HEK293 (cell line): ENCODE results near the gene DTWD2.
A peak's percentile ranks its signal among the peaks of the same experiment; 100 is the strongest.

Source experiments
- CTCF ChIP-seq: fragments of 450-650 bp; formaldehyde crosslinking; IDR thresholded peaks from 2 replicates; pipeline ENCODE4 v1.5.1; 2016; ENCODE audit warnings: missing biosample characterization, missing genetic modification characterization
- REST ChIP-seq: fragments of 450-650 bp; formaldehyde crosslinking; IDR thresholded peaks from 2 replicates; pipeline ENCODE4 v1.5.1; 2016; ENCODE audit warnings: missing biosample characterization, missing genetic modification characterization
- ZNF23 ChIP-seq: fragments of 450-650 bp; formaldehyde crosslinking; IDR thresholded peaks from 2 replicates; pipeline ENCODE4 v1.5.1; 2016; ENCODE audit warnings: missing biosample characterization, missing genetic modification characterization, borderline replicate concordance
- ZNF341 ChIP-seq: fragments of 450-650 bp; formaldehyde crosslinking; IDR thresholded peaks from 2 replicates; pipeline ENCODE4; 2016; ENCODE audit warnings: low read depth, missing biosample characterization, missing genetic modification characterization
- ZNF354C ChIP-seq: fragments of 450-650 bp; formaldehyde crosslinking; IDR thresholded peaks from 2 replicates; pipeline ENCODE4 v1.5.1; 2016; ENCODE audit warnings: missing biosample characterization, missing genetic modification characterization, low read depth, borderline replicate concordance
- ZNF398 ChIP-seq: fragments of 450-650 bp; formaldehyde crosslinking; IDR thresholded peaks from 2 replicates; pipeline ENCODE4 v1.5.1; 2017; ENCODE audit warnings: missing biosample characterization, missing genetic modification characterization
- ZXDB ChIP-seq: fragments of 450-650 bp; formaldehyde crosslinking; IDR thresholded peaks from 2 replicates; pipeline ENCODE4 v1.5.1; 2016; ENCODE audit warnings: missing biosample characterization, missing genetic modification characterization

GRCh38 chr5:118967059-118967508 is 21.3 kb downstream of the DTWD2 start:
- TF ChIP-seq CTCF (tag by site-specific recombination), result no peak
- TF ChIP-seq ZNF23, result no peak
- no peak for TF ChIP-seq ZNF354C (tag by site-specific recombination)
- TF ChIP-seq ZNF341 (tag by site-specific recombination), result no peak
- no peak for TF ChIP-seq ZNF398 (tag by site-specific recombination)
- no peak for TF ChIP-seq REST
- peak; percentile 96 for TF ChIP-seq ZXDB (tag by site-specific recombination)
